IMR-90 (cell line): ENCODE measurements around the gene KCNJ10. TPM values are rescaled to one million over a fixed set of nuclear protein-coding genes. Genes with fewer than 3 reads are reported as not detected.

Experiments
- ATAC-seq: fragments of 200-7000 bp; cut with Tn5 transposase; 2 replicates; pipeline ENCODE4 v1.9.1; 2020; ENCODE audit warnings: low read depth, mild to moderate bottlenecking, moderate library complexity
- BruUV-seq: library from RNA; stranded (reverse); fragments of 400-500 nt; replicated peaks from 2 replicates; lab custom pipeline; 2021; lab: Mats Ljungman, UMichigan
- CTCF ChIA-PET: fragments of 300-600 bp; formaldehyde crosslinking; extraction: SDS; loops from one replicate; lab custom pipeline; 2021; ENCODE audit warnings: antibody characterized with exemption; lab: Yijun Ruan, JAX
- POLR2A ChIA-PET: fragments of 300-600 bp; sonication (Branson Sonifier 250); formaldehyde crosslinking; loops from one replicate; lab custom pipeline; 2022; ENCODE audit warnings: antibody characterized with exemption; ENCODE audit not compliant: unreplicated experiment; lab: Charles Lee
- DNase-seq: peaks from one replicate; pipeline ENCODE4 v3.0.0; 2013
- H2AFZ ChIP-seq: replicated peaks from 2 replicates; pipeline ENCODE3; 2013; ENCODE audit warnings: low read length, mild to moderate bottlenecking; ENCODE audit not compliant: poor library complexity
- H2AK5ac ChIP-seq: 2 replicates; pipeline ENCODE4 v1.6.1; 2013; ENCODE audit warnings: low read depth, low read length, inconsistent platforms
- H2AK9ac ChIP-seq: replicated peaks from 2 replicates; pipeline ENCODE3; 2013; ENCODE audit warnings: mild to moderate bottlenecking, low read depth, low read length, moderate library complexity; ENCODE audit not compliant: poor library complexity
- H2BK120ac ChIP-seq: 2 replicates; pipeline ENCODE4 v1.6.1; 2013; ENCODE audit warnings: low read depth, low read length, inconsistent platforms
- H2BK15ac ChIP-seq: 3 replicates; pipeline ENCODE4 v1.6.1; 2013; ENCODE audit warnings: low read depth, low read length, inconsistent platforms
- H2BK20ac ChIP-seq: 2 replicates; pipeline ENCODE4 v1.6.1; 2013; ENCODE audit warnings: low read depth, mild to moderate bottlenecking, inconsistent platforms, low read length, moderate library complexity
- H2BK5ac ChIP-seq: 2 replicates; pipeline ENCODE4 v1.6.1; 2013; ENCODE audit warnings: mild to moderate bottlenecking, low read depth, low read length, inconsistent platforms; ENCODE audit not compliant: poor library complexity, severe bottlenecking
- H3K14ac ChIP-seq: replicated peaks from 2 replicates; pipeline ENCODE4 v1.6.1; 2013; ENCODE audit warnings: low read depth, low read length, inconsistent platforms
- H3K18ac ChIP-seq: 2 replicates; pipeline ENCODE4 v1.6.1; 2013; ENCODE audit warnings: low read depth, low read length, control low read depth
- H3K23ac ChIP-seq: 2 replicates; pipeline ENCODE4 v1.6.1; 2013; ENCODE audit warnings: low read depth, low read length, inconsistent platforms
- H3K27ac ChIP-seq: 2 replicates; pipeline ENCODE4 v1.5.1; 2013; ENCODE audit warnings: mild to moderate bottlenecking, control low read depth, low read length; ENCODE audit not compliant: insufficient read depth
- H3K27me3 ChIP-seq: 2 replicates; pipeline ENCODE4 v1.6.1; 2013; ENCODE audit warnings: low read length; ENCODE audit not compliant: control insufficient read depth, insufficient read depth
- H3K36me3 ChIP-seq: 2 replicates; pipeline ENCODE4 v1.6.1; 2013; ENCODE audit warnings: low read length, mixed read lengths; ENCODE audit not compliant: control insufficient read depth, insufficient read depth
- H3K4ac ChIP-seq: 2 replicates; pipeline ENCODE4 v1.6.1; 2013; ENCODE audit warnings: low read depth, low read length, inconsistent platforms
- H3K4me1 ChIP-seq: 2 replicates; pipeline ENCODE4 v1.6.1; 2013; ENCODE audit warnings: low read length, mixed read lengths; ENCODE audit not compliant: control insufficient read depth, insufficient read depth
- H3K4me2 ChIP-seq: 2 replicates; pipeline ENCODE4 v1.6.1; 2013; ENCODE audit warnings: low read depth, mild to moderate bottlenecking, control low read depth, low read length, moderate library complexity
- H3K4me3 ChIP-seq: 2 replicates; pipeline ENCODE4 v1.5.1; 2013; ENCODE audit warnings: low read depth, mild to moderate bottlenecking, control low read depth, low read length, moderate library complexity; ENCODE audit not compliant: insufficient read depth
- H3K56ac ChIP-seq: 2 replicates; pipeline ENCODE4 v1.6.1; 2013; ENCODE audit warnings: low read length, inconsistent platforms; ENCODE audit not compliant: insufficient read depth; ENCODE audit errors: extremely low read depth
- H3K79me1 ChIP-seq, 2 experiments: 2 replicates each; pipeline ENCODE4 v1.6.1; 2013; ENCODE audit warnings: low read length in 2 of 2, inconsistent platforms in 1 of 2, low read depth in 1 of 2
- H3K9ac ChIP-seq: 2 replicates; pipeline ENCODE4 v1.6.1; 2013; ENCODE audit warnings: low read depth, low read length, control low read depth
- H3K9me1 ChIP-seq: 2 replicates; pipeline ENCODE4 v1.6.1; 2013; ENCODE audit warnings: low read length, inconsistent platforms; ENCODE audit not compliant: insufficient read depth
- H3K9me3 ChIP-seq: 2 replicates; pipeline ENCODE4 v1.6.1; 2013; ENCODE audit warnings: low read length; ENCODE audit not compliant: control insufficient read depth, insufficient read depth
- H4K20me1 ChIP-seq: 2 replicates; pipeline ENCODE4 v1.6.1; 2013; ENCODE audit warnings: low read length, inconsistent platforms; ENCODE audit not compliant: insufficient read depth
- H4K5ac ChIP-seq: 2 replicates; pipeline ENCODE4 v1.6.1; 2013; ENCODE audit warnings: mild to moderate bottlenecking, low read depth, low read length, control low read depth
- H4K8ac ChIP-seq, 2 experiments: 2 replicates each; pipeline ENCODE4 v1.6.1; 2013; ENCODE audit warnings: low read depth in 2 of 2, low read length in 2 of 2, control low read depth in 1 of 2, inconsistent platforms in 1 of 2
- H4K91ac ChIP-seq: 2 replicates; pipeline ENCODE4 v1.6.1; 2013; ENCODE audit warnings: low read depth, low read length, inconsistent platforms; ENCODE audit not compliant: insufficient read depth
- BHLHE40 ChIP-seq: fragments of 150-350 bp; IDR thresholded peaks from 2 replicates; pipeline ENCODE4 v1.6.1; 2016; ENCODE audit warnings: mild to moderate bottlenecking, low read depth, low read length
- CEBPB ChIP-seq: IDR thresholded peaks from 2 replicates; pipeline ENCODE4 v1.6.1; 2012; ENCODE audit warnings: low read depth, low read length, improper control_type of control experiment
- RFX5 ChIP-seq: IDR thresholded peaks from 2 replicates; pipeline ENCODE4 v1.8.0; 2012; ENCODE audit warnings: low read depth, mild to moderate bottlenecking, low read length, moderate library complexity
- WGBS, 2 experiments: methylation state at CpG; one replicate each; pipeline versions ENCODE4 v1.1.5 to v1.1.7; 2013; ENCODE audit warnings: missing lambda C conversion rate in 2 of 2; ENCODE audit not compliant: insufficient read length in 1 of 2; ENCODE audit errors: extremely low coverage in 2 of 2; 5-methylcytosine and 5-hydroxymethylcytosine counted together
- dilution Hi-C: fragments of 300-500 bp; cut with HindIII; formaldehyde crosslinking; loops from one replicate; pipeline ENCODE4 v1.14.3; 2018; ENCODE audit warnings: low sequenced_read_pairs; ENCODE audit not compliant: unreplicated experiment
- in situ Hi-C: fragments of 300-500 bp; cut with MboI; formaldehyde crosslinking; loops from 3 replicates; pipeline ENCODE4 v1.14.3; 2019; ENCODE audit warnings: low sequenced_read_pairs, inconsistent platforms, mixed read lengths
- intact Hi-C: fragments of 100-400 bp; cut with micrococcal nuclease; formaldehyde crosslinking; loops from 2 replicates; pipeline ENCODE4 v1.10.0; 2022
- polyA plus RNA-seq, 3 experiments: library from polyadenylated mRNA; depleted of rRNA; stranded (reverse); fragments of >200 nt; gene quantifications; 2 replicates each; pipeline ENCODE4 v1.2.3, GENCODE V29; 2012; ENCODE audit warnings: low replicate concordance in 1 of 3
- total RNA-seq: library from RNA; depleted of rRNA; stranded (reverse); fragments of >200 nt; gene quantifications from 2 replicates; pipeline ENCODE4 v1.2.3, GENCODE V29; 2012

KCNJ10 gene
- total and polyA plus RNA-seq, 2 of the 4 experiments (the other 2 are of a cell fraction) = not detected

DNA sequence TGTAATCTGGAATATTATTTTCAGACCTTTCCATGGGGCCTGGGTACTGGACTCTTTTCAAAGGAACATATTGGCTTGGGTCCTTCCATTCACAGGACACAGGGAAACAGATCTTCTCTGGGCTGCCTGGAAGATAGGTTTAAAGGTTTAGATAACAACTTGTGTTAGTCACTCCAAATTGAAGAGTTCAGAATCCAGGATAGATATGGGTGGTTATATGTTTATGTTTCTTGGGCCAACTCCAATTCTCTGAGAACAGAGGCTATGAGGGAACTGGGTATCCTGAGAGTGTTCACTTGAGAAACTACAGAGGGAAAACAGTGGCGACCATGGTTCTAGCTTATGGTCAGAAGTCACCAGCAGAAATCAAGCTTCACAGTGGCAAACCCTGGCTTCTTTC lies 29.5 kb downstream of the KCNJ10 start:
- no peak overlapping the region for H3K27ac ChIP-seq
- WGBS, 2 experiments = no CpG with 5 or more reads among the region's 1 CpG
- H3K27me3 ChIP-seq = peaks cover 22% of the 10 kb centered on the region
- H3K4me2 ChIP-seq = no peak overlapping the region
- no peak overlapping the region for H2AK5ac ChIP-seq
- H2AFZ ChIP-seq = no peak overlapping the region
- H2AK9ac ChIP-seq = no peak overlapping the region
- no peak overlapping the region for H2BK5ac ChIP-seq
- no peak overlapping the region for H3K56ac ChIP-seq
- no peak overlapping the region for H4K8ac ChIP-seq
- no peak overlapping the region for H3K4ac ChIP-seq
- no peaks in the 10 kb centered on the region for H3K4me1 ChIP-seq
- no TSS peak for BruUV-seq
- no peak overlapping the region for H2BK120ac ChIP-seq
- no peak overlapping the region for H2BK15ac ChIP-seq
- no peak for TF ChIP-seq CEBPB
- TF ChIP-seq BHLHE40 = no peak
- TF ChIP-seq RFX5 = no peak
- ATAC-seq (peak; percentile 59), DNase-seq (peak; percentile 56)
- no peaks in the 10 kb centered on the region for H4K20me1 ChIP-seq
- intact Hi-C loops = no loop called here
- no peaks in the 10 kb centered on the region for H3K9me1 ChIP-seq
- H3K14ac ChIP-seq = no peak overlapping the region
- POLR2A ChIA-PET = no interaction called here
- dilution Hi-C loops = no loop called here
- H4K5ac ChIP-seq = no peak overlapping the region
- CTCF ChIA-PET = no interaction called here
- H3K4me3 ChIP-seq = no peak overlapping the region
- H3K9me3 ChIP-seq = no peaks in the 10 kb centered on the region
- in situ Hi-C loops = no loop called here
- no peak overlapping the region for H2BK20ac ChIP-seq
- H3K36me3 ChIP-seq = no peaks in the 10 kb centered on the region
- no peak overlapping the region for H3K9ac ChIP-seq
- H3K18ac ChIP-seq = no peak overlapping the region
- no peak overlapping the region for H3K23ac ChIP-seq
- no peaks in the 10 kb centered on the region for H3K79me1 ChIP-seq
- no peak overlapping the region for H4K91ac ChIP-seq
